22Rv1 (cell line): ENCODE results near the gene TTC7B.

Experiments used
- H3K27ac ChIP-seq: fragments of 450-650 bp; 2 replicates; pipeline ENCODE4 v1.5.1; 2017
- CTCF ChIP-seq: fragments of 450-650 bp; IDR thresholded peaks from 2 replicates; pipeline ENCODE4 v1.5.1; 2017; ENCODE audit warnings: mild to moderate bottlenecking
- ZFX ChIP-seq: fragments of 450-650 bp; IDR thresholded peaks from 2 replicates; pipeline ENCODE4 v1.6.1; 2017; ENCODE audit warnings: antibody characterized with exemption, borderline replicate concordance

Gene TTC7B

GRCh38 chr14:90576581-90576980 is 239.6 kb downstream of the TTC7B start:
- TF ChIP-seq CTCF = no peak
- TF ChIP-seq ZFX = no peak
- H3K27ac ChIP-seq = no peak overlapping the region

DNA sequence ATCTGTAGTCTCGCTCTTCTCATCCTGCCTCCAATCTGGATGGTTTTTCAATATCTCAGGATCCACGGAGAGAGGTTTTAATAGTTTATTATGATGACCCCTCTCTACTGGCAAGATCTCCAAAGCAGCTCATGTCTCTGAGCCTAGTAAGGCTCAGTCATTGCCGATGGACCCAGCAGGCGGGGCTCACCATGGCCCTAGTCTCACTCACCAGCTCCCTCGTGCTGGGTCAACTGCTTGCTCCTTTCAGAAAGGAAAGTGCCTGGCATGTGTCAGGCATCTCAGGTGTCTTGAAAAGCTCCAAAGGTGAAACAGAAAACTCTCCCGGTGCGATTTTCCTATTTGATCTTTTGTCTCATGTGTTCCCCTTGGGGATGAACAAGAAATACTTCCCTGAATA is 240.4 kb downstream of the TTC7B start:
- TF ChIP-seq CTCF (no peak), ZFX (no peak)
- no peak overlapping the region for H3K27ac ChIP-seq

- H3K27ac ChIP-seq = no peak overlapping the region
- TF ChIP-seq ZFX = no peak
- no peak for TF ChIP-seq CTCF
These were observed 240.9 kb downstream of the TTC7B start for GRCh38 chr14:90575336-90575735.

DNA sequence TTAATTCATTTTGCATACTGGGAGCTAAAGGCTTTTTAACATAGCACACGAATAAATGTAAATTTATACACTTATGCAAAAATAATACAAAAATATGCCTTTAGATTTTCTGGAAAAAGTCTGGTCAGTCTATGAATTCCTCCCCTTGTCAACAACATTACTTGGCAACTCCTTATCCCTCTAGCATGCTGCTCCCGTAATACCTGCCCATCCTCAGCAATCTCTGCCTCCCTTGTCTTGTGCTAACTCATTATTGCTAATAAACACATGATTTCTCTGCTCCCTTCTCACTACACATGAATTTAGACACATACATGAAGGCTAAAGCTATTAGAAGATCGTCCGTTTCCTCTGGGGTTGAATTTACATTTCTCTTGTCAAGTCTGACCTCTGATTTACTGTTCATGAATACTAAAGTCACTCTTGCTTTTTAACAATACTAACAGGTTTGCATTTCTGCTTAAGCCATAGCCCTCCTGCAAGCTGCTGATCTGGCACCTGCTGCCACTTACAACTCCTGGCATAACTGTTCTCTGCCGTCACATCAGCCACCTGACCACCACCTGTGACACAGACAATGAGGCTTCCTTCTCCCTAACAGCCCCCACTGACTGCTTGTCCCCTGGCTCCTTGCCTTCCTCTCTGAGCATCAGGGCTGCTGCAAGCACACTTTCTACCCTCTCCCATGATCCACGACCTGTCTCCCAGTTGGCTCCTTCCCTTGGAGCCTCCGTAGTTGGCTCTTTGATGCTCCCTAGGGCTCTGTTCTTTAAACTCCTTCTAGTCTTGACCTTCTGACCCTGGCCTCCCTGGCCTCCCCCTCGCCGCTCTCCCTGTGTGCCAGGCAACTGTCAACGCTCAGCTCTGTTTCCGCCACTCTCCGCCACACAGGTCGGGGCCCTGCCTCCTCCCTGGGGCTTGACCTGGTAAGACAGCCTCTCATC is 241.8 kb downstream of the TTC7B start:
- H3K27ac ChIP-seq = no peak overlapping the region
- no peak for TF ChIP-seq ZFX
- no peak for TF ChIP-seq CTCF

DNA sequence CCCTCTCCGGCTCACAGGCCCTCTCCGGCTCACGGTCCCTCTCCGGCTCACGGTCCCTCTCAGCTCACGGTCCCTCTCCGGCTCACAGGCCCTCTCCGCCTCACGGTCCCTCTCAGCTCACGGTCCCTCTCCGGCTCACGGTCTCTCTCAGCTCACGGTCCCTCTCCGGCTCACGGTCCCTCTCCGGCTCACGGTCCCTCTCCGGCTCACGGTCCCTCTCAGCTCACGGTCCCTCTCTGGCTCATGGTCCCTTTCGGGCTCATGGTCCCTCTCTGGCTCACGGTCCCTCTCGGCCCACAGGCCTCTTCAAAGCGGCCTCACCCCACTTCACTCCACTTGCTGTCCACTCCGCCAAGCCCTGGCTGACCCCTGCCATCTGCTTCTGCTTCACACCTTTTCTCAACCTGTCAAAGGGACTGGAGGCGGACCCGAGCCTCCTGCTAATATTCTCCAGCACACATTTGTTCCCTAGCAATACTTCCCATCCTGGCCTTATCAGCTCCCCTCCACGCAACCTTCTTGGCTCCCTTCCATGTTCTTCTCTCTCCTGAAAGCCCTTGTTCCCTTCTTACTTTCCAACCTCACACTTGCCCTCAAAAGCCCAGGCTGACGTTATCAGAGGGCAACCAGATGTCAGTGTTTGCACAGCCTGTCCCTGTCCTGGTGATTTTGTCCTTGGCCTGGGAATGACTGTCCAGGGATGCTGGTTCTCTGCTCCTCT is 242.7 kb downstream of the TTC7B start:
- no peak for TF ChIP-seq CTCF
- TF ChIP-seq ZFX = no peak
- H3K27ac ChIP-seq = no peak overlapping the region

DNA sequence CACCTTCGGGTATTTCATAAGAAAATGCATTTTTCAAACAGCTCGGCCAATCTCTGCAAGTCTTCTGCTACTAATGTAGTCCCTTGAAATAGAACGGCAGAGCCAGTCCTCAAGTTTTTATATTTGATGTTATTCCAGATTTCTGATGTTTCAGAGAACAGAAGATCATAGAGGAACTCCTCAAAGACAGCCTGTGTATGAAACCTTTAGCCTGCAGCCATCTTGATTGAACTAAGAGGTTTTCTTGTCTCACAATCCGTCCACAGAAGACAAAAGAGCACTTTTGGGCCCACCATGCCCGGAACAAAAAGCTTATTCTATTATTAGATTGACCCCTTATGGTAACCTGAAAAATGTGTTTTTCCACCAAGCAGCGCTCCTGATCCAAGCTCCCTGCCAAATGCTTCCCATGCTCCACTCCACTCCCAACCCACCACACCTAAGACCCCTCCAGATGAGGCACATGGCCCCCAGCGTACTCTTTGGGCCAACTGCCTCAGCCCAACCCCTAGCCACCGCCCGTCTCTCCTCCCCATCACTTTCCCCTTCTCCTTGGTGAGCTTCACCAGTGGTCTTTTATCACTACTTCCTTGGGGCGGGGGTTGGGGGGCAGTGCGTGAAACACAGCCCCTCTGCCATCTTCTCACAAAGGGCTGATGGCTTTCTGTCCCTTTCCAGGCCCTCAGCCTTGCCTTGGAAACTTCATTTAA is 243.6 kb downstream of the TTC7B start:
- TF ChIP-seq ZFX = no peak
- no peak for TF ChIP-seq CTCF
- H3K27ac ChIP-seq = no peak overlapping the region
